ENCODE data around the gene NPTN.
"Not testable (repeated sequence)": the region's sequence is repeated elsewhere in the genome, so short reads cannot be mapped to it uniquely, and the experiment has no call there.

NPTN gene

DNA sequence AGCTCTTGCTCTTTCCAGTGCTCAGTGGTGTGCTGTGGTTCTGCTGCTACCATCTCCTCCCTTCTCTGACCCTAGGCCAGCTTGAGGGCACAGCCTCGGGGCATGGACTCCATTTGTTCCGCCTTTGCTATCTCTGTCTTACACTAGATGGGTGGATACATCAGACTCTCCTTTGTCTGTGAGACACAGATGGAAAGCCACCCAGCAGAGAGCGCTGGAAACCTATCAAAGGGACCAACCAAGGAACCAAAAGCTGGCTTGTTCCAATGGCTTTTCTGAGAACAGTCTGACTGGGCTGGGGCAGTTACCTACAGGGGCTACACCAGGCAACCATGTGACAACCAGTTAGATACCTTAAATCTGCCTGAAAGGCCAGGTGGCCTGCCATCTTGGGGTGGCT, 63.8 kb downstream of the NPTN start:
- no peak for DNase-seq

DNA sequence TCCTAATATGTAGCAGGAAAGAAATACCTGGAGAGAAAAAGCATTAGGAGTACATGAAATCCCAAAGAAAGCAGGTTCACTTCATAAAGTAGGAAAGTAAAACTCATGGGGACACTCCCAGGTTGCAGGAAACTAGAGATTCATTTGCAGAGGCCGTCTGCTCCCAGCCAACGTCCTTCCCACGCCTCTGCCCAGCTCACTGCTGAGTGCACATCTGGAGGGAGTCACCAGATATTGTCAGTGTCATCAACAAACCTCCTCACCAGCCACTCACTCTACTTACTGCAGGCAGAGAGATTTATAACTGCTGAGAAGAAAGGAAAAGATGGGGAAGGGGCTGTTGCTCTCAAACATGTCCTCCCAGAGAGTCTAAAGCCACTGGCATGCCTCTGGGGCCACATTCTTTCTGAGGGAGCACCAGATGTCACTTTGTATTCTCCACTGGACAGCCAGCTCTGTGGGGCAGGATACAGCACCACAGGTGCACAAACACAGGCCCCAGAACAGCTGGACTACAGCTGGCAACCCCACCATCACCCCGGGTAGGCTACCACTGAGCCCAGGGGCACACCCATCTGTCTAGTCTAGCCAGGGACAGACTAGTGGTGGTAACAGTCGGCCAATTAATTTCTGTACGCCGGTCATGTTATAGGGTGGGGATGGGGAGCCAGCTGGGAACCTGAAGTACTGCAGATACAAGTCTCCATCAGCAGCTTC, 64.5 kb downstream of the NPTN start:
- no peak for DNase-seq

DNA sequence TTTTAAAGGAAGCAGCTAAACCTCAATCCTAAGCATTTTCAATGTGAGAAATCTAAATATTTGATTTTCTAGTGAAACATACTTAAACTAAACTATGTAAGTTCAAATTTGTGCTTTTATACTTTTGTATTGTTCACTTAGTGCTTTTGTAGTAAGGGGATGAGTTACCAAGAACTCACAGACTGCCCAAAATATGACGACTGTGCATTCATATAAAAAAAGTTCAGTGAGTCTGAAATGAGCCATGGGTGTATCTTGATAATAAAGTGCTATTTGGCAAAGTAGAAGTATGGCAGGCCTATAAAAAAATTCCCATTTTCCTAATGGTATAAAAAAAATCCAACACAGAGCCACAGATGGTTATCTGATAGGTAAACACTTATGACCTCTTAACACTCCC, 66.2 kb downstream of the NPTN start:
- DNase-seq = no peak

- DNase-seq = no peak
Measured at GRCh38 chr15:73564255-73564654, 68.9 kb downstream of the NPTN start.

GRCh38 chr15:73560501-73561117, 72.6 kb downstream of the NPTN start:
- no peak for DNase-seq

DNA sequence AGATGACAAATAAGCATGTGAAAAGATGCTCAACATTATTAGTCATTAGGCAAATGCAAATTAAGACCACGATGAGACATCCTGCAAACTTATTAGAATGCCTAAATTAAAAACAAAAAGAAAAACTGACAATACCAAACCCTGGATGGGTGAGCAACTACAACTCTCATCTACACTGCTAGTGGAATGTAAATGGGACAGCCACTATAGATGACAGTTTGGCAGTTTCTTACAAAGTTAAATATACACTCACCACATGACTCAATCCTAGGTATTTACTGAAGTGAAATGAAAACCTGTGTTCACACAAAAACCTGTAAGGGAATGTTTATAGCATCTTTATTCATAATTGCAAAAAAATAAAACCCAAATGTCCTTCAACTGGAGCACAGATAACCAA, 74.7 kb downstream of the NPTN start:
- no peak for DNase-seq

- DNase-seq = no peak
Measured at GRCh38 chr15:73555080-73555479, 78.1 kb downstream of the NPTN start.

- DNase-seq = no peak
Measured at GRCh38 chr15:73550190-73550589, 83.0 kb downstream of the NPTN start.

DNA sequence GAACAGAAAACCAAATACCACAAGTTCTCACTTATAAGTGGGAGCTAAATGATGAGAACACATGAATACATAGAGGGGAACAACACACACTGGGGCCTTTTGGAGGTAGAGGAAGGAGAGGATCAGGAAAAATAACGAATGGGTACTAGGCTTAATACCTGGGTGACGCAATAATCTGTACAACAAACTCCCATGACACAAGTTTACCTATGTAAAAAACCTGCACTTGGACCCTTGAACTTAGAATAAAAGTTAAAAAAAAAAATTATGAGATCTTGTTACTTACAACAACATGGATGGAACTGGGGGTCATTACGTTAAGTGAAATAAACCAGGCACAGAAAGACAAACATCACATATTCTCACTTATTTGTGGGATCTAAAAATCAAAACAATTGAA, 84.3 kb downstream of the NPTN start:
- DNase-seq = not testable (repeated sequence)

- no peak for DNase-seq
Measured at GRCh38 chr15:73541479-73541878, 91.7 kb downstream of the NPTN start.

DNA sequence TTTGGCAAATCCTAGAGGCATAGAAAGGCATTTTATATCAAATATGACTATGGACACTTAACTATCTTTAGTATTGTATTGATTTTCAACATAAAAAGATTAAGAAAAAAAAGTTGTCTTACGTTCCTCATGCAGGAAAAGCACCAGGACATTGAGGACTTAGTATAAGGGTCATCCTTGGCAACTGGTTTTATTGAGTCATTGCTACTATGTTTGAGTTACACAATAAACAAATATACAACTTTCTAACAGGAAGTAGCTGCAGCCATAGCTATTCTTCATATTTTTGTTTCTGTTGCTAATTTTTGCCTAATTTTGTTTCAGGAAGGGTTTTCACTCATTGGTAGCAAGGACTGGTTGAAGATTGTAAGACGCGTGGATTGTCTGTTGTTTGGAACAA, 93.0 kb downstream of the NPTN start:
- DNase-seq = no peak

- DNase-seq = no peak
Measured at GRCh38 chr15:73539212-73540128, 93.7 kb downstream of the NPTN start.

GRCh38 chr15:73538563-73539211, 94.5 kb downstream of the NPTN start:
- DNase-seq = no peak

- no peak for DNase-seq
Measured at GRCh38 chr15:73538123-73538522, 95.1 kb downstream of the NPTN start.

DNA sequence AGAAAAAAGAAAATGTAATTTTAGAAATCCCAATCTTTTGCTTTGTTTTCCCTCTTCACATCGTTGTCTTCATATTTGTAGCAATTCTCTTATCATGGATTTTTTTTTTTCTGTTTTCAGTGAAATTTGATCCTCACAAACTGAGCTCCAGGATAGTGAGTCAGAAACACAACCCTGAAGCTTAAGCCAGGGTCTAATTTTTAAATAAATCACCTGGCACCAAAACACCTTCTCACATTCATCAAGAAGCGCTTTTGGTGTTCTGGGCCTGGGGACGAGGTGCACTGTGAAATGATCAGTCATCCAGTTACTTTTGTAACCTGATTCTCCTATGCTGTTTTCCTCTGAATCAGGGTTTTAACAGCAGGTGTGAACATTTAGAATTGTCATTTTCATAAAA, 102.5 kb downstream of the NPTN start:
- DNase-seq = no peak

DNA sequence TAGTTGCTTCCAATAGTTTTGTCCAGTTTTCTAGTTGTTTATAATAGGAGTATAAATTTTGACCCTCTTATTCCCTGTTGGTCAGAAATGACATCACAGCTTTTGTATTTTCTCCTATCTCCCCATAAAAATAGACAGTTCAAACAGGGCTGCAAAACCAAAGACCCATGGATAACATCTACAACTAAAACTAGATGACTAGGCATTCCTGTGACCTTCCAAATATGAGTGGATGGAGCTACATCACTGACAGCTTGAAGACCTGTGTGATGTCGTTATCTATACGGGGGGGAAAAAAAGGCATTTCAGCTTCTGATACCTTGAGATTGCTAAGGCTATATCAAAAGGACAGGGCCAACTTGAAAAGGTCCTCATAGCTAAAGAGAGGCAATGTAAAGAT, 105.6 kb downstream of the NPTN start:
- no peak for DNase-seq

GRCh38 chr15:73524919-73525318, 108.3 kb downstream of the NPTN start:
- DNase-seq = no peak

DNA sequence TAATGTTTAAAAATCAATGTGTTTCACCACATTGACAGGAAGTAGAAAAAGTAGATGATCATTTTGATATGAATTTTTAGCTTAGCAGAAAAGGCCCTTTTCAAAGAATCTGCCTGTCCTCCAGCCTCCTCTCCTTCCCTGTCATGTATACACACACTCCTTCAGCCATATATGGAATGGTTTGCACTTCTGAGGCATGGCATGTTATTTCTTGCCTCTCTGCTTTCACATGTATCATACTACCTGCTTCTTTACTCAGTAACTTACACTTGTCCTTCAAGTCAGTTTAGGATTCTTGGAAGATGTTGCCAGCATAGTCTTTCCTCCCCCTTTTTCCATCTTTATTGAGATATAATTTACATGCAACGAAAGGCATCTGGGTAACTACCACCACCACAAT, 111.2 kb downstream of the NPTN start:
- DNase-seq = no peak

GRCh38 chr15:73518876-73519733, 114.1 kb downstream of the NPTN start:
- DNase-seq = no peak

GRCh38 chr15:73518180-73518862, 114.9 kb downstream of the NPTN start:
- no peak for DNase-seq

DNA sequence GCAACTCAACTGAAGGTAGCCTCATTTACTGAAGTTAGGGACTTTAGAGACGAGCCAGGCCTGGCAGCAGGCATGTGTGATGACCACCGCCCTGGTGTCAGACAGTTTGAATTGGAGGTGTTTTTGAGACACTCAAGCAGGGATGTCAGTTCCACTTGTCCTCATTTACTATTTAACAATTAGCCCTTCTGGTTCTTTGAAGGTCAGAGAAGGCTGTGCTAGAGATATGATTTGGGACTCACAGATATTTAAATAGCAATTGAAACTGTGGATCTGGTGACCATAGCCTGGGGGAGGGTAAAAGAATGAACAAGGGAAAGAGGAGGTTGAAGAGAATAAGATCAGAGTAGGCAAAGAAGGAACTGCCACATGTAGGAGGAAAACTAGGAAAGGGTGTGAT, 115.6 kb downstream of the NPTN start:
- no peak for DNase-seq

GRCh38 chr15:73515527-73515926, 117.7 kb downstream of the NPTN start:
- no peak for DNase-seq

Measured in activated CD4-positive, alpha-beta T cell treated with anti-CD3 and anti-CD28 coated beads for 48 hours (primary cell).